AG09319 (cell line): ENCODE measurements around the gene SLC29A1.

Experiments used
- DNase-seq: peaks from one replicate; pipeline ENCODE4 v3.0.0-alpha.2; 2010; ENCODE audit warnings: low read depth; ENCODE audit errors: extremely low read depth
- CTCF ChIP-seq: IDR thresholded peaks from 2 replicates; pipeline ENCODE4 v1.5.1; 2011; ENCODE audit warnings: low read depth, mild to moderate bottlenecking, inconsistent platforms, low read length, moderate library complexity

Gene SLC29A1

GRCh38 chr6:44207966-44208365, 15.4 kb upstream of the SLC29A1 start:
- no peak for TF ChIP-seq CTCF

GRCh38 chr6:44211284-44211683, 12.1 kb upstream of the SLC29A1 start:
- TF ChIP-seq CTCF: no peak
- DNase-seq: no peak

More at GRCh38 chr6:44207966-44208365, 15.4 kb upstream of the SLC29A1 start:
- no peak for DNase-seq

- DNase-seq: no peak
- TF ChIP-seq CTCF: no peak
Measured at GRCh38 chr6:44214307-44214706, 9.1 kb upstream of the SLC29A1 start.

- no peak for DNase-seq
- no peak for TF ChIP-seq CTCF
Measured at GRCh38 chr6:44216677-44217331, 6.6 kb upstream of the SLC29A1 start, which contains the start of gene MYMX. TSS of gene MYMX (plus strand) at chr6:44216926. CDS start at chr6:44217472, 546 bp downstream.

GRCh38 chr6:44217332-44218143, 5.9 kb upstream of the SLC29A1 start:
- DNase-seq: no peak
- TF ChIP-seq CTCF: no peak

- no peak for DNase-seq
- TF ChIP-seq CTCF: no peak
Measured at GRCh38 chr6:44219053-44219814, 4.2 kb upstream of the SLC29A1 start.
